ENCODE measurements around the gene BTG1.

GRCh38 chr12:92175961-92176360 is 30.3 kb upstream of the BTG1 start:
- TF ChIP-seq, protein P1, sequence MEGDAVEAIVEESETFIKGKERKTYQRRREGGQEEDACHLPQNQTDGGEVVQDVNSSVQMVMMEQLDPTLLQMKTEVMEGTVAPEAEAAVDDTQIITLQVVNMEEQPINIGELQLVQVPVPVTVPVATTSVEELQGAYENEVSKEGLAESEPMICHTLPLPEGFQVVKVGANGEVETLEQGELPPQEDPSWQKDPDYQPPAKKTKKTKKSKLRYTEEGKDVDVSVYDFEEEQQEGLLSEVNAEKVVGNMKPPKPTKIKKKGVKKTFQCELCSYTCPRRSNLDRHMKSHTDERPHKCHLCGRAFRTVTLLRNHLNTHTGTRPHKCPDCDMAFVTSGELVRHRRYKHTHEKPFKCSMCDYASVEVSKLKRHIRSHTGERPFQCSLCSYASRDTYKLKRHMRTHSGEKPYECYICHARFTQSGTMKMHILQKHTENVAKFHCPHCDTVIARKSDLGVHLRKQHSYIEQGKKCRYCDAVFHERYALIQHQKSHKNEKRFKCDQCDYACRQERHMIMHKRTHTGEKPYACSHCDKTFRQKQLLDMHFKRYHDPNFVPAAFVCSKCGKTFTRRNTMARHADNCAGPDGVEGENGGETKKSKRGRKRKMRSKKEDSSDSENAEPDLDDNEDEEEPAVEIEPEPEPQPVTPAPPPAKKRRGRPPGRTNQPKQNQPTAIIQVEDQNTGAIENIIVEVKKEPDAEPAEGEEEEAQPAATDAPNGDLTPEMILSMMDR (conservative IDR thresholded peaks at IDR 0.05): no peak
- no peak for TF ChIP-seq EZH2 (IDR thresholded peaks at IDR 0.05; ENCODE audit: low read depth)

Data from PC-9 (cell line).